Midbrain (tissue), 1 donor: Measurements from ENCODE around the gene SUGCT.

Experiments used
- DNase-seq: peaks from one replicate; lab custom pipeline; 2025; lab: John Stamatoyannopoulos, UW

Gene SUGCT

GRCh38 chr7:40470817-40471216 is 336.0 kb downstream of the SUGCT start:
- DNase-seq = no peak

DNA sequence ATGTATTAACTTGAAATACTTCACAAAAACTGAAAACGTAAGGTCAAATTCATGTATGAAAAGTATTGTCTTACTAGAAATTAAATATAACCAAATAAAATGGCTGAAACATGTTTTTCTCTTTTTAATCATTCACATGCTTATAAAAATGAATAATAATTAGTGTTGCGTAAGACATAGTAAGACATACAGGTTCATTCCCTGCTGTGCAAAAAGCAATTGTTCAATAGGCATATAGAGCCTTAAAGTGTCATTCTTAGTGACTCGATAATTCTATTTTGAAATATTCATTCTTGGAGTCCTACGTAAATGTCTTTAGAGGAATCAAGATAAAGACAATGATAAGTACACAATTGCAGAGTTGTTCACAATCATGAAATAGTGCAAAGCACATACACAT is 337.1 kb downstream of the SUGCT start:
- DNase-seq = no peak

- no peak for DNase-seq
Observed at GRCh38 chr7:40474790-40475680, 340.2 kb downstream of the SUGCT start.

DNA sequence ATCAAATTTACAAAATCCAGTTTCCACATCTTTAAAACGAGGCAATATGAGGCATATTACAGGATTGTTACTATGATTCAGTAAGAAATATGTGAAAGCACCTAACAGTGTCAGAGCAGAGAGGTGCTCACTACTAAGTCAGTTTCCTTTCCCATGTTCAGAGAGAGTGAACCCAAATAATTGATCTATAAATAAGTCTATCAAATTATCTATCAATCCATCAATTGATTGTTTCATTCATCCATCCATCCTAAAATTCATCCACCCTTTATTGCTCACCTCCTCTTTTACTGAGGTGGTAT is 340.8 kb downstream of the SUGCT start:
- DNase-seq = no peak

- DNase-seq = no peak
Observed at GRCh38 chr7:40477094-40477493, 342.3 kb downstream of the SUGCT start.

DNA sequence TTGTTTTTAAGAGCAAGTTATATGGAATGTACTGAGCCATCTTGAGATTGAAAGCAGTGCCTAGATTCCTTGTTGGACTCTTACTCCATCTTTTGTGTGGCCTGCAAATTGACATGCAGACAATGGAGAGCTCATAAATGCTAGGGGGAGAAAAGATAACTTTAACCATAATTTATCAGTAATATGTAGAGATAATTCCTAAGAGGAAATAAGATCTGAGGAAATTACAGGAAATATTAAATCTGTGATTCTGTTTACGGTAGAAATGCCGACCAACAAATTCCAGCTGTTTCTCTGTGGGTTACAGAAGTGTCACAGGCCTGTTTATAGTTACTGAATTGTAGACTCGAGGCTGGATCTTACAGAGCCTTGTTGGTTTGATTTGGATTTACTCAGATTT is 348.0 kb downstream of the SUGCT start:
- no peak for DNase-seq

DNA sequence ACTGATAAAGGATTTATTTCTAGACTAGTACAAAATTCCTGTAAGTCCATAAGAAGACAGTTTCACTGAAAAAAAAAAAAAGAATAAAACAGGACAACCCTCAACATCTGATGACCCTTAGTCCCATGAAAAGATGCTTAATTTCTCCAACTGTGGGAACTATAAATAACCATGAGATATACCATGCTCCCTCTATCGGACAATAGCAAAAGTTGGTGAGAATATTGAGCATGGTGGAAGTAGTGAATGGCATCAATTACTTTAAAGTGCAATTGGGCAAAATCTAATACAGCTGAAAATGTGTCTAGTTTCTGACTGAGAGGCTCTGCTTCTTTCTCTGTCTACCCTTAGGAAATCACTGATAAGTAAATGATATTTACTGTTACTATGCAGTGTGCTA is 348.8 kb downstream of the SUGCT start:
- no peak for DNase-seq

DNA sequence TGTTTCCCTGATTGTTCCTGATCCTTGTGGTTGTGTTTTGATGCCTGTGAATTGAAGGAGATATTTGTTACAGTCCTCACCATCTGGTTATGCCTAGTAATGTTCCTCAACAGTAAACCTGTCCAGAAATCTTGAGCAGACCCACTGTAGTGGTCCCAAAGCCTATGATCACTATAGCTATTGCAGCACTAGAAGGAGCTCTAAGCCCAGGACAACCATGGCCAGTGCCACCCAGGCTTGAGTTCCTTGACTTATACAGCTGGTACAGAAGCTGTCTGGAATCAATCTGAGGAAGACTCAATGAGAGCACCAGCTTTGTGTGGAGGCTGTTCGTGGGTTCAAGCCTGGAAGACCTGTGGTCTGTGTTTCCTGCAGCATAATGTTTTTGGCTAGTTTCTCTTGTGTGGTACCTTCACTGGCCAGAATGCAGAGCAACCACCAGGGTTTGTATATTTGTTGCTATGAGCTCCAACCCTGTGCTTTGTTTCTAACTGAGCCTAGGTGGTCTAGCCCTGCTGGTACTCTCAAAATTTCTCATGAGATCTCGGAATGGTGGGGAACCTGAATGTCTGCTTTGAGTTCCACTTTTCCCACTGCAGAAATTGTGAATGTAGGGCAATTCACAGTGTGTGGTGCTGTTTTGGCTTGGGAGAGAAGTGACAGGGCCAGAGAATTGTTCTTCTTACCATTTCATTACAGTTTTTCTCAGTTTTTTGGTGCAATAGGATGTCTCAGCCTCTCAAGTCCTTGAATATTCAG is 355.2 kb downstream of the SUGCT start:
- no peak for DNase-seq

- no peak for DNase-seq
Observed at GRCh38 chr7:40490603-40490924, 355.8 kb downstream of the SUGCT start.

DNA sequence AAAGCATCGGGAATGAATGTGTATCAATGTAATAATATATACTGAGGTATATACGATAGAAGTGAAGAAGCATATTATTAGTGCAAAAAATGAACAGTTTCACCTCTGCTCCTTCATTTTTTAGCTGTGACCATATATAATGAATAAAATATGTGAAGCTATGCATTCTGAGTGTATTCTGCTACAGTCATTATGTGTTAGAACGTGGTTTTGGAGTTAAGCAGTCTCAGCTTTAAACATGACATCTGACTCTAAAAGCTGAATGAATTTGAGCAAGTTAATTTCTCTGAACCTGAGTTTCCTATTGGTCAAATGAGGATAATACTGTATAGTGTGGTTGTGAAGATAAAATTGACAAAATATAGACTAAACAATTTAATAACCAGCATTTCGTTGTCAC is 358.1 kb downstream of the SUGCT start:
- DNase-seq = no peak

DNA sequence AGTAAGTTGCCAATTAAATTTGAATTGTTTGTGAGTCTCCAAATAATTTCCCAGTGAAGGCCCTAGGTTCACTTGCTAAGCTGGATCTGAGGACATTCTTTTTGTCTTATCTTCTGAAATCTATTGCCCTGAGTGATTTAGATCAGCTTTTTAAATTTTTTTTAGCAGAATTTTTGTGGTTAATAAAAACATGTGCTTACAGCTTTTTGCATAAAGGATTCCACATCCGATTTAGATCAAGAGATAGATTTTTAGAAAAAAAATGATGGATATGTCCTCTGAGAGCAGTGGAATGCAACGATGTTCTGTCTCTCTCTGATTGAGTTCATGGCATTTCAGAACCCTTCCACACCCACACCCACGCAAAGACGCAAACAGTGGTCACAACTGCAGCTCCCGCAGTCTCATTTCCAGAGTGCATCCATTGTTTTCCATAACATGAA is 358.8 kb downstream of the SUGCT start:
- DNase-seq = no peak

DNA sequence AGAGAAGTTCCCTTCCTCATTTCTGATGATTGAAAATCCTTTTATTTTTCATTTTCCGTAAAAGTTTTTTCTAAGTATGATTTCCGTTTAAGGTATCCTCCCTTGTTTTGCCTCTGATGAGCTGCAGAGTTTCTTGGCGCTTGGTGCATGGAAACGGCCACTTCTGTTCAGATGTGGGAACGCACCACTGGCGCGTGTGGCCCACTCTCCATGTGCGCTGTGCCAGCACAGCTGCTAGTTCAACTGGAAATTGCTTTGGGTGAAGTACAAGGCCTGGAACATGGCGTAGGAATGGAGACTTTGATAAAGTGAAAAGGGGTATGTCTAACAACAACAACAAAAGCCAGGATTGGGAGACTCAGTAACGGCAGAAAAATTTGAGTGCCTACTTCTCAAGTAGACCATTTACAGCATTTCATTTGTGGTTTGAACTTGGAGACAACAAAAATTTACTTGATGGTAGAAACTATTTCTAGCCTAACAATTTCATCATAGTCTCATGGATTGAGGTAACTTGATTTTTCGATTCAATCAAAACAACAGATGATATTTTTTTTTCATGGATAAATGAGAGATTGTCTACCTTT is 364.2 kb downstream of the SUGCT start:
- no peak for DNase-seq

DNA sequence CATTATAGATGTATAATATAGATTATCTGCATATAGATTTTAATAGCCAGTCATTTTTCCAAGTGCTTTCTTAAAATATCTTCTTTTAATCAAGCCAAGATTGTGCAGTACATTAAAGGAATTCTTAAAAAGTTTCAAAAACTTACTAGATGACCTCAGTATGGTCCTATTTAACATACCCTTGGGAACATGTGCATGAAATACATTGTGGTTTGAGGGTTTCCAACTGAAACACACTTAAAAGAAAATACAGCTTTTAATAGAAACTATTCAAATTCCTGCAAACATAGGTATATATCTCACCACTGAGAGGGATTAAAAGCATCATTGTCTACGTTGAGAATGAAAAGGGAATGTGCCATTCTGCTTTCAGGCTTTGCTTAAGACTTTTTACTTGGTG is 364.9 kb downstream of the SUGCT start:
- no peak for DNase-seq

GRCh38 chr7:40500219-40500618 is 365.4 kb downstream of the SUGCT start:
- no peak for DNase-seq

DNA sequence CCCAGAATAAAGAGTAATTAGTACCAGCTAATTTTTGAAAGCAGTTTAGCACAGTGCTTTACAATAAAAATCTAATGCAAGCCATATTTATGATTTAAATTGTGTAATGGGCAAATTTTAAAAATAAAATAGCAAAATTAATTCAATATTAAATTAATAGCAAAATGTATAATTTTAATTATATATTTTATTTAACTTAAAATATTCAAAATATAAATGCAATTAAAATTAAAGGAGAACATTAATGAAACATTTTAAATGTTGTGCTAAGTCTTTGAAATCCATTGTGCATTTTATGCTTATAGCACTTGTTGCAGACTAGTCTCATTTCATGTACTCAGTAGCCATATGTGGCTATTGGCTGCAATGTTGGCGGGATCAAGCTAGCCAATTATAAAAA is 367.6 kb downstream of the SUGCT start:
- no peak for DNase-seq

GRCh38 chr7:40506158-40506557 is 371.4 kb downstream of the SUGCT start:
- DNase-seq = no peak

DNA sequence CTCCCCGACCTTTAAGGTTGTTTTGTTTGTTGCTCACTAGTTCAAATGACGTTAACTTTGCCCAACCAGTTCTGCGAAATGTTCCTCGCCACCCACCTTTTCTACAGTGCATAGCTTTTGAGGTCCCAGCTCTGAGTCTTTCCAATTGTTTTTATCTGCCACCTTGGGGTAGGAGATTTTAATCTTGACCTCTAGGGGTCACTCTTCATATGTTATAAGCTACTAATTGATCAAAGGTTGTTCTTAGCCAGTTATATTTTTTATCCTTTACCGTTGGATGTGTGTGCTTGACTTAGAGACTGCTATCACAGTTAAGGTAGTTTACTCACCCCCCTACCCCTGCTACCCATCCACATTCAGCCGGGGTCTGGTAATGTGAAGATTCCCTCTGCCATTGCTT is 372.4 kb downstream of the SUGCT start:
- DNase-seq = no peak

GRCh38 chr7:40509287-40509996 is 374.6 kb downstream of the SUGCT start:
- DNase-seq = no peak

DNA sequence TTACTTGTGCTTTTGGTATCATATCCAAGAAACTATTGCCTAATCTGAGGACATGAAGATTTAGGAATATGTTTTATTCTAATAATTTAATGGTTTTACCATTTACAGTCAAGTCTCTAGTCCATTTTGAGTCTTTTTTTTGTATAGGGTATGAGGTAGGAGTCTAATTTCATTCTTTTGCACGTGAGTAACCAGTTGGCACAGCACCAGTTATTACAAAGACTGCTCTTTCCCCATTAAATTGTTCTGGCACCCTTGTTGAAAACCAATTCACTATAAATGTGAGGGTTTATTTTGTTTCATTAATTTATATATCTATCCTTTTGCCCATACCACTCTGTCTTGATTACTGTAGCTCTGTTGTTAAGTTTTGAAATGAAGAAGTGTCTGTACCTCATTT is 381.6 kb downstream of the SUGCT start:
- DNase-seq = no peak

DNA sequence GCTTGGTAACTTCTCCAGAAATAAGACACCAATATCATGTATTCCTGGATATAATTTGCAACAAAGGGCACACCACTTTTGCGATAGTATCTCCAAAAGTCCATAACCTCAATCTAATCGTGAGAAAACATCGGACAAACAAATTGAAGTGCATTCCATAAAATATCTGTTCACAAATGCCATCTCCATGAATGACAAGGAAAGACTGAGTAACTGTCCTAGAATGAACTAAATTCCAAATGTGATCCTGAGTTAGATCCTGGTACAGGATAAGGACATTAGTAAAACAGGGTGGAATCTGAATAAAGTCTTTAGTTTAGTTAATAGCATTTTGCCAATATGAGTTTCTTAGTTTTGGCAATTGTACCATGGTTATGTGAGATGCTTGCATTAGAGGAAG is 384.2 kb downstream of the SUGCT start:
- no peak for DNase-seq

DNA sequence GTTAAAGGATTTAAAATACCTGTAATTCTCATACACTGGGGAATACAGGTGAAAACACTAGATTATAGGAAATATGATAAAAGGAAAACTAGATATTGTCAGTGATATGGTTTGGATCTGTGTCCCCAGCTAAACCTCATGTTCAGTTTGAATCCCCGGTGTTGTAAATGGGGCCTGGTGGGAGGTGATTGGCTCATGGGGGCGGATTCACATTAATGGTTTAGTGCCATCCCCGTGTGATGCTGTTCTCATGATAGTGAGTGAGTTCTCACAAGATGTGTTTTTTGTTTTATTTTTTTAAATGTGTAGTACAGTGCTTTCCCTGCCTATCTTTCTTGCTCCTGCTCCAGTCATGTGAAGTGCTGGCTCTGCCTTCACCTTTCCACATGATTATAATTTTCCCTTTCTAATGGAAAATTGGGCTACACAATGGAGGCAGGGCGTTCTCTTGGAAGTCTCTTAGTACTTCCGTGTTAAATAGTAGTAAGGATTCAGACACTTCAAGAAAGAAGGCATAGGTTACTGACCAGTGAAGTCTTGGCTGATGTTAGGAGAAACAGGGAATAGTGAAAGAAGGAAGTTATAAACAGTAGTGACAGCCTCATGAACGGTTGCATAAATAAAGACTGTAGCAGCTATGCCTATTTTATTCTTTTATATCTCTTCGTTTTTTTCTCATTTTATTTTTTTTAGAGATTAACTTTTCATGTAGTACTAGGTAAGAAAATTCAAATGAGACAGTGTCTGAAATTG is 386.4 kb downstream of the SUGCT start:
- no peak for DNase-seq

DNA sequence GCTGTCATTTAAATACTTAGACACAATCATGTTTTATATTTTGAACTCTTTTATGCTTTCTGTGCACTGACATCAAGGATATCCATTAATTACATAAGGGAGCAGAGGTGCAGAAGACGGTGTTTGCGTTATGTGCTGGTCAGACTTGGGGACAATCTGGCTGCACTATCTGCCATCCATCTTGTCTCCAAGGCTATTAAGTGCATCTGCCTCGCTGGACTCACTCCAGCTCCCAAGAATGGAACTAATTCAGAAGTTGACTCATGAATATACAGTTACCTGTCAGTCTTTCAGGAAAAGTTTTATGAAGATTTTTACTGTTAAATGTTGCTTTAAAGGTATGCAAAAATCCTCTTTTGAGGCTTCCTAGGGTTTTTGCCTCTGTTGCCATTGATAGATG is 391.0 kb downstream of the SUGCT start:
- DNase-seq = no peak
